HepG2 (cell line): ENCODE results near the gene ELK1. TPM values are rescaled to one million over a fixed set of nuclear protein-coding genes. Genes with fewer than 3 reads are reported as not detected.

Experiments used
- AGO1 ChIP-seq: fragments of 200-400 bp; formaldehyde crosslinking; IDR thresholded peaks from 2 replicates; pipeline ENCODE4 v1.6.1; 2017; ENCODE audit warnings: mild to moderate bottlenecking, low read depth, low read length, moderate library complexity; ENCODE audit not compliant: poor library complexity, severe bottlenecking
- ETV6 ChIP-seq: sonication (generic); formaldehyde crosslinking; conservative IDR thresholded peaks from 2 replicates; pipeline ENCODE4 v1.4.0; 2020; ENCODE audit warnings: missing genetic modification reagents
- HMG20A ChIP-seq: IDR thresholded peaks from 2 replicates; pipeline ENCODE4 v1.6.1; 2016; ENCODE audit warnings: borderline replicate concordance
- HMG20B ChIP-seq: conservative IDR thresholded peaks from 2 replicates; pipeline ENCODE4 v1.6.1; 2016; ENCODE audit warnings: missing genetic modification reagents, missing compliant biosample characterization
- IRF2 ChIP-seq: IDR thresholded peaks from 2 replicates; pipeline ENCODE4 v1.6.1; 2018; ENCODE audit warnings: missing genetic modification reagents, missing compliant biosample characterization
- MEIS2 ChIP-seq: sonication (generic); formaldehyde crosslinking; IDR thresholded peaks from 2 replicates; pipeline ENCODE4 v1.9.0; 2021; ENCODE audit warnings: mild to moderate bottlenecking, missing genetic modification reagents
- NONO ChIP-seq, 2 experiments: fragments of 450-650 bp in 1 of 2; sonication (generic) in 1 of 2; formaldehyde crosslinking in 1 of 2; IDR thresholded peaks in 1 of 2; conservative IDR thresholded peaks in 1 of 2; 2 replicates each; pipeline versions ENCODE4 v1.6.1 to v1.8.0; 2017 to 2022; ENCODE audit warnings: mild to moderate bottlenecking in 1 of 2, missing genetic modification reagents in 1 of 2, moderate library complexity in 1 of 2
- PHF8 ChIP-seq: sonication (generic); formaldehyde crosslinking; IDR thresholded peaks from 2 replicates; pipeline ENCODE4 v1.5.0; 2020; ENCODE audit warnings: missing genetic modification reagents
- TBL1XR1 ChIP-seq: fragments of 150-350 bp; IDR thresholded peaks from 2 replicates; pipeline ENCODE4 v1.6.1; 2014; ENCODE audit warnings: borderline replicate concordance, low read length; ENCODE audit not compliant: partially characterized antibody
- THAP11 ChIP-seq: IDR thresholded peaks from 2 replicates; pipeline ENCODE4 v1.6.1; 2016; ENCODE audit warnings: missing biosample characterization, missing genetic modification reagents
- ZKSCAN1 ChIP-seq: fragments of 150-350 bp; IDR thresholded peaks from 2 replicates; pipeline ENCODE4 v1.6.1; 2014; ENCODE audit warnings: low read length
- ZNF18 ChIP-seq: sonication (generic); formaldehyde crosslinking; IDR thresholded peaks from 2 replicates; pipeline ENCODE4 v1.8.0; 2022; ENCODE audit warnings: mild to moderate bottlenecking, missing genetic modification reagents; ENCODE audit not compliant: insufficient replicate concordance
- ZNF251 ChIP-seq: sonication (generic); formaldehyde crosslinking; IDR thresholded peaks from 2 replicates; pipeline ENCODE4 v1.9.0; 2021; ENCODE audit warnings: mild to moderate bottlenecking, missing genetic modification reagents
- ZNF335 ChIP-seq: sonication (generic); formaldehyde crosslinking; IDR thresholded peaks from 2 replicates; pipeline ENCODE4 v1.4.0; 2020; ENCODE audit warnings: missing genetic modification reagents
- ZSCAN12 ChIP-seq: sonication (generic); formaldehyde crosslinking; IDR thresholded peaks from 2 replicates; pipeline ENCODE4 v1.9.0; 2021; ENCODE audit warnings: mild to moderate bottlenecking, missing genetic modification reagents
- polyA plus RNA-seq, 8 experiments: library from polyadenylated mRNA; depleted of rRNA in 3 of 8; stranded (reverse) in 7 of 8; unstranded in 1 of 8; fragments of >200 nt; fragmentation: Illumina TruSeq in 4 of 8; extraction: Trizol in 4 of 8; gene quantifications; 2 replicates each; pipeline versions ENCODE4 v1.2.1 to v1.2.3, GENCODE V29; 2011 to 2016; ENCODE audit warnings: low read depth in 4 of 8, missing spikeins in 1 of 8, mixed read lengths in 1 of 8; ENCODE audit not compliant: insufficient read depth in 1 of 8
- total RNA-seq, 5 experiments: library from RNA; depleted of rRNA; stranded (reverse); fragments of >200 nt; fragmentation: Illumina TruSeq; extraction: Trizol; gene quantifications; 2 replicates each; pipeline ENCODE4 v1.2.3, GENCODE V29; 2016; ENCODE audit warnings: low read depth in 1 of 5
- TF ChIP-seq, protein P1 (sequence below): sonication (generic); formaldehyde crosslinking; IDR thresholded peaks from 2 replicates; pipeline ENCODE4 v1.5.1; 2020; ENCODE audit warnings: missing genetic modification reagents, mild to moderate bottlenecking, borderline replicate concordance
- TF ChIP-seq, protein P2 (sequence below): sonication (generic); formaldehyde crosslinking; IDR thresholded peaks from 2 replicates; pipeline ENCODE4 v1.5.0; 2020; ENCODE audit warnings: mild to moderate bottlenecking, missing genetic modification reagents
- TF ChIP-seq, protein P3 (sequence below): sonication (generic); formaldehyde crosslinking; IDR thresholded peaks from 2 replicates; pipeline ENCODE4 v1.8.0; 2022; ENCODE audit warnings: missing genetic modification reagents, low read depth, mild to moderate bottlenecking, borderline replicate concordance
- TF ChIP-seq, protein P4 (sequence below): IDR thresholded peaks from 2 replicates; pipeline ENCODE4 v1.6.1; 2012; ENCODE audit warnings: low read length, improper control_type of control experiment

ELK1 gene
- total and polyA plus RNA-seq, 2 of the 13 experiments (the other 11 are each of a cell fraction or from before 2014, with no cell fraction given): 4.3 to 7.2 TPM

GRCh38 chrX:47619486-47620302 is 30.7 kb downstream of the ELK1 start, which contains the start of gene SYN1 (continued):
- TF ChIP-seq TBL1XR1 (no peak), HMG20B (CRISPR knock-in tag) (no peak), ZSCAN12 (CRISPR knock-in tag) (no peak), ZNF335 (no peak), ZKSCAN1 (no peak), ETV6 (0 out of 2 replicates have a peak, but pooled peaks have one; percentile 47), THAP11 (peak; percentile 56; the same call in 1 of the 2 replicates), ZNF18 (no peak), MEIS2 (CRISPR knock-in tag) (peak; percentile 54; the same call in 1 of the 2 replicates), ZNF251 (CRISPR knock-in tag) (no peak), AGO1 (no peak), NONO (IDR thresholded peaks at IDR 0.05) (no peak), NONO (CRISPR knock-in tag; conservative IDR thresholded peaks at IDR 0.05) (peak; percentile 42; the same call in 1 of the 2 replicates), PHF8 (CRISPR knock-in tag) (no peak), IRF2 (CRISPR knock-in tag) (no peak; the same call in 1 of the 2 replicates), HMG20A (CRISPR knock-in tag) (no peak)
- TF ChIP-seq, protein P1, sequence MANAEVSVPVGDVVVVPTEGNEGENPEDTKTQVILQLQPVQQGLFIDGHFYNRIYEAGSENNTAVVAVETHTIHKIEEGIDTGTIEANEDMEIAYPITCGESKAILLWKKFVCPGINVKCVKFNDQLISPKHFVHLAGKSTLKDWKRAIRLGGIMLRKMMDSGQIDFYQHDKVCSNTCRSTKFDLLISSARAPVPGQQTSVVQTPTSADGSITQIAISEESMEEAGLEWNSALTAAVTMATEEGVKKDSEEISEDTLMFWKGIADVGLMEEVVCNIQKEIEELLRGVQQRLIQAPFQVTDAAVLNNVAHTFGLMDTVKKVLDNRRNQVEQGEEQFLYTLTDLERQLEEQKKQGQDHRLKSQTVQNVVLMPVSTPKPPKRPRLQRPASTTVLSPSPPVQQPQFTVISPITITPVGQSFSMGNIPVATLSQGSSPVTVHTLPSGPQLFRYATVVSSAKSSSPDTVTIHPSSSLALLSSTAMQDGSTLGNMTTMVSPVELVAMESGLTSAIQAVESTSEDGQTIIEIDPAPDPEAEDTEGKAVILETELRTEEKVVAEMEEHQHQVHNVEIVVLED (CRISPR knock-in tag): peak; percentile 45; the same call in 1 of the 2 replicates
- TF ChIP-seq, protein P2, sequence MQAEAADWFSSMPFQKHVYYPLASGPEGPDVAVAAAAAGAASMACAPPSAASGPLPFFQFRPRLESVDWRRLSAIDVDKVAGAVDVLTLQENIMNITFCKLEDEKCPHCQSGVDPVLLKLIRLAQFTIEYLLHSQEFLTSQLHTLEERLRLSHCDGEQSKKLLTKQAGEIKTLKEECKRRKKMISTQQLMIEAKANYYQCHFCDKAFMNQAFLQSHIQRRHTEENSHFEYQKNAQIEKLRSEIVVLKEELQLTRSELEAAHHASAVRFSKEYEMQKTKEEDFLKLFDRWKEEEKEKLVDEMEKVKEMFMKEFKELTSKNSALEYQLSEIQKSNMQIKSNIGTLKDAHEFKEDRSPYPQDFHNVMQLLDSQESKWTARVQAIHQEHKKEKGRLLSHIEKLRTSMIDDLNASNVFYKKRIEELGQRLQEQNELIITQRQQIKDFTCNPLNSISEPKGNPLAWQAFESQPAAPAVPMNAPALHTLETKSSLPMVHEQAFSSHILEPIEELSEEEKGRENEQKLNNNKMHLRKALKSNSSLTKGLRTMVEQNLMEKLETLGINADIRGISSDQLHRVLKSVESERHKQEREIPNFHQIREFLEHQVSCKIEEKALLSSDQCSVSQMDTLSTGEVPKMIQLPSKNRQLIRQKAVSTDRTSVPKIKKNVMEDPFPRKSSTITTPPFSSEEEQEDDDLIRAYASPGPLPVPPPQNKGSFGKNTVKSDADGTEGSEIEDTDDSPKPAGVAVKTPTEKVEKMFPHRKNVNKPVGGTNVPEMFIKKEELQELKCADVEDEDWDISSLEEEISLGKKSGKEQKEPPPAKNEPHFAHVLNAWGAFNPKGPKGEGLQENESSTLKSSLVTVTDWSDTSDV (CRISPR knock-in tag): no peak
- TF ChIP-seq, protein P3, sequence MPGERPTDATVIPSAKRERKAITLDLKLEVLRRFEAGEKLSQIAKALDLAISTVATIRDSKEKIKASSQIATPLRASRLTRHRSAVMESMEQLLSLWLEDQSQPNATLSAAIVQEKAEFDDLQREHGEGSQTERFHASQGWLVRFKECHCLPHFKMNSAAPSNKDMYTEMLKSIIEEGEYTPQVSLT (CRISPR knock-in tag): no peak
- TF ChIP-seq, protein P4, sequence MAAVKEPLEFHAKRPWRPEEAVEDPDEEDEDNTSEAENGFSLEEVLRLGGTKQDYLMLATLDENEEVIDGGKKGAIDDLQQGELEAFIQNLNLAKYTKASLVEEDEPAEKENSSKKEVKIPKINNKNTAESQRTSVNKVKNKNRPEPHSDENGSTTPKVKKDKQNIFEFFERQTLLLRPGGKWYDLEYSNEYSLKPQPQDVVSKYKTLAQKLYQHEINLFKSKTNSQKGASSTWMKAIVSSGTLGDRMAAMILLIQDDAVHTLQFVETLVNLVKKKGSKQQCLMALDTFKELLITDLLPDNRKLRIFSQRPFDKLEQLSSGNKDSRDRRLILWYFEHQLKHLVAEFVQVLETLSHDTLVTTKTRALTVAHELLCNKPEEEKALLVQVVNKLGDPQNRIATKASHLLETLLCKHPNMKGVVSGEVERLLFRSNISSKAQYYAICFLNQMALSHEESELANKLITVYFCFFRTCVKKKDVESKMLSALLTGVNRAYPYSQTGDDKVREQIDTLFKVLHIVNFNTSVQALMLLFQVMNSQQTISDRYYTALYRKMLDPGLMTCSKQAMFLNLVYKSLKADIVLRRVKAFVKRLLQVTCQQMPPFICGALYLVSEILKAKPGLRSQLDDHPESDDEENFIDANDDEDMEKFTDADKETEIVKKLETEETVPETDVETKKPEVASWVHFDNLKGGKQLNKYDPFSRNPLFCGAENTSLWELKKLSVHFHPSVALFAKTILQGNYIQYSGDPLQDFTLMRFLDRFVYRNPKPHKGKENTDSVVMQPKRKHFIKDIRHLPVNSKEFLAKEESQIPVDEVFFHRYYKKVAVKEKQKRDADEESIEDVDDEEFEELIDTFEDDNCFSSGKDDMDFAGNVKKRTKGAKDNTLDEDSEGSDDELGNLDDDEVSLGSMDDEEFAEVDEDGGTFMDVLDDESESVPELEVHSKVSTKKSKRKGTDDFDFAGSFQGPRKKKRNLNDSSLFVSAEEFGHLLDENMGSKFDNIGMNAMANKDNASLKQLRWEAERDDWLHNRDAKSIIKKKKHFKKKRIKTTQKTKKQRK: no peak
